ENCODE data around the gene TEKT2. TPM values are rescaled to one million over a fixed set of nuclear protein-coding genes. Genes with fewer than 3 reads are reported as not detected.
A peak's percentile ranks its signal among the peaks of the same experiment; 100 is the strongest.

The TEKT2 gene
- total RNA-seq (2022) (0.31 TPM in 1 of 2 replicates, not detected in the other), Bru-seq, nascent RNA (percentile 16 among the genes with signal in this experiment), BruChase-seq, experiment 1, labeled RNA remaining after a 6-hour chase (percentile 24 among the genes with signal in this experiment), BruChase-seq, experiment 2, labeled RNA remaining after a 2-hour chase (percentile 33 among the genes with signal in this experiment)
- long read RNA-seq: 0 reads

GRCh38 chr1:36083635-36084496, at the start of gene TEKT2:
TEKT2 (plus strand) TSS chr1:36084094; CDS start chr1:36084922, 828 bp downstream.
- H3K27me3 Mint-ChIP-seq (ENCODE audit: unreplicated experiment): no peaks in the 10 kb centered on the region
- H3K4me1 Mint-ChIP-seq (ENCODE audit: low read depth, unreplicated experiment): no peaks in the 10 kb centered on the region
- no TSS peak for BruUV-seq (replicated peaks)
- H3K27ac Mint-ChIP-seq (ENCODE audit: unreplicated experiment): peak within 1 kb of the TSS; percentile 61
- intact Hi-C loops (cut with micrococcal nuclease; ENCODE audit: unreplicated experiment): no loop called here
- no peaks in the 10 kb centered on the region for H3K9me3 Mint-ChIP-seq (ENCODE audit: low read depth, unreplicated experiment)
- H3K36me3 Mint-ChIP-seq (ENCODE audit: insufficient read depth, unreplicated experiment): peaks cover 9% of the 10 kb centered on the region
- TF ChIP-seq CTCF (IDR thresholded peaks at IDR 0.05; ENCODE audit: unreplicated experiment): no peak
- peak; percentile 27 for DNase-seq
- CTCF ChIA-PET: interaction anchor here (0.7 kb wide), 2 partner anchors 55 to 63 kb away, joined by 3 to 6 read pairs; no protein-coding TSS in a partner anchor
- peak within 1 kb of the TSS; percentile 60 for H3K4me3 Mint-ChIP-seq (ENCODE audit: low read depth, unreplicated experiment)

GRCh38 chr1:36034692-36035091, 49.2 kb upstream of the TEKT2 start:
- DNase-seq: peak; percentile 10
- CTCF ChIA-PET: interaction anchor here (0.6 to 1.4 kb wide), 2 partner anchors 26 to 736 kb away, joined by 3 read pairs; no protein-coding TSS in a partner anchor
- no peaks in the 10 kb centered on the region for H3K9me3 Mint-ChIP-seq (ENCODE audit: low read depth, unreplicated experiment)
- no peak overlapping the region for H3K4me3 Mint-ChIP-seq (ENCODE audit: low read depth, unreplicated experiment)
- intact Hi-C loops (cut with micrococcal nuclease; ENCODE audit: unreplicated experiment): no loop called here
- no peaks in the 10 kb centered on the region for H3K4me1 Mint-ChIP-seq (ENCODE audit: low read depth, unreplicated experiment)
- peaks cover 9% of the 10 kb centered on the region for H3K36me3 Mint-ChIP-seq (ENCODE audit: insufficient read depth, unreplicated experiment)
- H3K27ac Mint-ChIP-seq (ENCODE audit: unreplicated experiment): peak overlapping the region; percentile 47
- BruUV-seq (replicated peaks): no TSS peak
- TF ChIP-seq CTCF (IDR thresholded peaks at IDR 0.05; ENCODE audit: unreplicated experiment): no peak
- no peaks in the 10 kb centered on the region for H3K27me3 Mint-ChIP-seq (ENCODE audit: unreplicated experiment)

- CTCF ChIA-PET: interaction anchor here (1.4 kb wide), 1 partner anchor 26 kb away, joined by 3 read pairs; no protein-coding TSS in a partner anchor
- Mint-ChIP-seq H3K27me3 (ENCODE audit: unreplicated experiment) (no peaks in the 10 kb centered on the region), H3K27ac (ENCODE audit: unreplicated experiment) (peak overlapping the region; percentile 47), H3K9me3 (ENCODE audit: low read depth, unreplicated experiment) (no peaks in the 10 kb centered on the region), H3K4me3 (ENCODE audit: low read depth, unreplicated experiment) (no peak overlapping the region), H3K4me1 (ENCODE audit: low read depth, unreplicated experiment) (no peaks in the 10 kb centered on the region), H3K36me3 (ENCODE audit: insufficient read depth, unreplicated experiment) (peaks cover 9% of the 10 kb centered on the region)
- intact Hi-C loops (cut with micrococcal nuclease; ENCODE audit: unreplicated experiment): no loop called here
- DNase-seq: no peak
- no TSS peak for BruUV-seq (replicated peaks)
- TF ChIP-seq CTCF (IDR thresholded peaks at IDR 0.05; ENCODE audit: unreplicated experiment): no peak
These were observed 48.7 kb upstream of the TEKT2 start for GRCh38 chr1:36035154-36035553.

- intact Hi-C loops (cut with micrococcal nuclease; ENCODE audit: unreplicated experiment): no loop called here
- H3K27me3 Mint-ChIP-seq (ENCODE audit: unreplicated experiment): no peaks in the 10 kb centered on the region
- H3K27ac Mint-ChIP-seq (ENCODE audit: unreplicated experiment): no peak overlapping the region
- CTCF ChIA-PET: no interaction called here
- H3K4me1 Mint-ChIP-seq (ENCODE audit: low read depth, unreplicated experiment): no peaks in the 10 kb centered on the region
- no peak for DNase-seq
- no peak overlapping the region for H3K4me3 Mint-ChIP-seq (ENCODE audit: low read depth, unreplicated experiment)
- H3K36me3 Mint-ChIP-seq (ENCODE audit: insufficient read depth, unreplicated experiment): peaks cover 12% of the 10 kb centered on the region
- TF ChIP-seq CTCF (IDR thresholded peaks at IDR 0.05; ENCODE audit: unreplicated experiment): no peak
- no TSS peak for BruUV-seq (replicated peaks)
- H3K9me3 Mint-ChIP-seq (ENCODE audit: low read depth, unreplicated experiment): no peaks in the 10 kb centered on the region
These were observed 43.7 kb upstream of the TEKT2 start for GRCh38 chr1:36040238-36040637.

Measured in Calu3 (cell line).